Skeletal muscle cell (primary cell): ENCODE results near the gene SHISAL2B.
"Not testable (repeated sequence)": the region's sequence is repeated elsewhere in the genome, so short reads cannot be mapped to it uniquely, and the experiment has no call there.

Source experiments
- DNase-seq: peaks from one replicate; pipeline ENCODE4 v3.0.0-alpha.2; 2010; ENCODE audit warnings: low read depth
- H3K4me3 ChIP-seq: 2 replicates; pipeline ENCODE4 v1.5.1; 2011; ENCODE audit warnings: low read depth, mild to moderate bottlenecking, control low read depth, low read length, moderate library complexity

Gene SHISAL2B

GRCh38 chr5:64691291-64691690 is 988 bp downstream of the SHISAL2B start:
- no peak for DNase-seq
- H3K4me3 ChIP-seq = no peak overlapping the region

- DNase-seq = no peak
- no peak overlapping the region for H3K4me3 ChIP-seq
These were observed 3.3 kb downstream of the SHISAL2B start for GRCh38 chr5:64693636-64694035.

- not testable (repeated sequence) for H3K4me3 ChIP-seq, DNase-seq
These were observed 6.1 kb downstream of the SHISAL2B start for GRCh38 chr5:64696414-64696813.

- no peak for DNase-seq
These were observed 10.5 kb downstream of the SHISAL2B start for GRCh38 chr5:64700765-64701164.

GRCh38 chr5:64706074-64706473 is 15.8 kb downstream of the SHISAL2B start:
- DNase-seq, H3K4me3 ChIP-seq: not testable (repeated sequence)

More at GRCh38 chr5:64700765-64701164, 10.5 kb downstream of the SHISAL2B start:
- no peak overlapping the region for H3K4me3 ChIP-seq

GRCh38 chr5:64707191-64707590 is 16.9 kb downstream of the SHISAL2B start:
- H3K4me3 ChIP-seq = no peak overlapping the region
- DNase-seq = no peak

- H3K4me3 ChIP-seq, DNase-seq: not testable (repeated sequence)
These were observed 24.2 kb downstream of the SHISAL2B start for GRCh38 chr5:64714495-64714894.

GRCh38 chr5:64722588-64722987 is 32.3 kb downstream of the SHISAL2B start:
- no peak for DNase-seq

GRCh38 chr5:64727150-64727549 is 36.8 kb downstream of the SHISAL2B start:
- no peak for DNase-seq
- no peak overlapping the region for H3K4me3 ChIP-seq

More at GRCh38 chr5:64722588-64722987, 32.3 kb downstream of the SHISAL2B start:
- H3K4me3 ChIP-seq = no peak overlapping the region

GRCh38 chr5:64742411-64742810 is 52.1 kb downstream of the SHISAL2B start:
- no peak for DNase-seq
- H3K4me3 ChIP-seq = no peak overlapping the region

GRCh38 chr5:64742821-64743220 is 52.5 kb downstream of the SHISAL2B start:
- no peak for DNase-seq
- no peak overlapping the region for H3K4me3 ChIP-seq

GRCh38 chr5:64744914-64745313 is 54.6 kb downstream of the SHISAL2B start:
- DNase-seq = no peak
- H3K4me3 ChIP-seq = no peak overlapping the region

GRCh38 chr5:64746446-64746845 is 56.1 kb downstream of the SHISAL2B start:
- H3K4me3 ChIP-seq = no peak overlapping the region
- DNase-seq = no peak

GRCh38 chr5:64749385-64749784 is 59.1 kb downstream of the SHISAL2B start:
- no peak overlapping the region for H3K4me3 ChIP-seq
- no peak for DNase-seq

GRCh38 chr5:64754066-64754465 is 63.8 kb downstream of the SHISAL2B start:
- H3K4me3 ChIP-seq = no peak overlapping the region
- no peak for DNase-seq

GRCh38 chr5:64758901-64759300 is 68.6 kb downstream of the SHISAL2B start:
- no peak for DNase-seq
- H3K4me3 ChIP-seq = no peak overlapping the region

- no peak for DNase-seq
- no peak overlapping the region for H3K4me3 ChIP-seq
These were observed 69.8 kb downstream of the SHISAL2B start for GRCh38 chr5:64759960-64760660.

GRCh38 chr5:64763948-64764503 is 73.7 kb downstream of the SHISAL2B start:
- no peak for DNase-seq
- H3K4me3 ChIP-seq = no peak overlapping the region

GRCh38 chr5:64765804-64766504 is 75.7 kb downstream of the SHISAL2B start:
- DNase-seq = no peak
- H3K4me3 ChIP-seq = no peak overlapping the region

GRCh38 chr5:64766941-64767340 is 76.6 kb downstream of the SHISAL2B start:
- no peak for DNase-seq
- H3K4me3 ChIP-seq = peak overlapping the region; percentile 90
